ENCODE measurements around the gene CCDC85C.

GRCh38 chr14:99649219-99649618, 45.2 kb upstream of the CCDC85C start:
- TF ChIP-seq FOXM1 (IDR thresholded peaks at IDR 0.05; ENCODE audit: low read depth, low read length) (no peak), EP300 (IDR thresholded peaks at IDR 0.05; ENCODE audit: borderline replicate concordance in 1 of 2, control insufficient read depth in 1 of 2, low read depth in 2 of 2, low read length in 2 of 2) (no peak), SUPT20H (IDR thresholded peaks at IDR 0.05; ENCODE audit: borderline replicate concordance, control insufficient read depth, low read depth, low read length) (no peak), USF2 (IDR thresholded peaks at IDR 0.05; ENCODE audit: borderline replicate concordance, low read depth, low read length) (no peak), CTCF (IDR thresholded peaks at IDR 0.05 in 2 of 3, conservative IDR thresholded peaks at IDR 0.05 in 1 of 3; ENCODE audit: control insufficient read depth in 2 of 3, extremely low read depth in 1 of 3, insufficient read depth in 1 of 3, low read depth in 3 of 3, low read length in 3 of 3) (no peak), NR2C2 (IDR thresholded peaks at IDR 0.05; ENCODE audit: borderline replicate concordance, control insufficient read depth, insufficient read length, low read depth) (no peak), IKZF1 (conservative IDR thresholded peaks at IDR 0.05) (no peak), POLR2A (IDR thresholded peaks at IDR 0.05; ENCODE audit: low read depth, low read length) (no peak)
- TF ChIP-seq, protein P1, sequence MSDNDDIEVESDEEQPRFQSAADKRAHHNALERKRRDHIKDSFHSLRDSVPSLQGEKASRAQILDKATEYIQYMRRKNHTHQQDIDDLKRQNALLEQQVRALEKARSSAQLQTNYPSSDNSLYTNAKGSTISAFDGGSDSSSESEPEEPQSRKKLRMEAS (IDR thresholded peaks at IDR 0.05; ENCODE audit: low read depth, low read length), result no peak

Data from GM12878 (cell line).